ENCODE results near the gene KRTAP29-1.
"Not testable (repeated sequence)": the region's sequence is repeated elsewhere in the genome, so short reads cannot be mapped to it uniquely, and the experiment has no call there.

DNA sequence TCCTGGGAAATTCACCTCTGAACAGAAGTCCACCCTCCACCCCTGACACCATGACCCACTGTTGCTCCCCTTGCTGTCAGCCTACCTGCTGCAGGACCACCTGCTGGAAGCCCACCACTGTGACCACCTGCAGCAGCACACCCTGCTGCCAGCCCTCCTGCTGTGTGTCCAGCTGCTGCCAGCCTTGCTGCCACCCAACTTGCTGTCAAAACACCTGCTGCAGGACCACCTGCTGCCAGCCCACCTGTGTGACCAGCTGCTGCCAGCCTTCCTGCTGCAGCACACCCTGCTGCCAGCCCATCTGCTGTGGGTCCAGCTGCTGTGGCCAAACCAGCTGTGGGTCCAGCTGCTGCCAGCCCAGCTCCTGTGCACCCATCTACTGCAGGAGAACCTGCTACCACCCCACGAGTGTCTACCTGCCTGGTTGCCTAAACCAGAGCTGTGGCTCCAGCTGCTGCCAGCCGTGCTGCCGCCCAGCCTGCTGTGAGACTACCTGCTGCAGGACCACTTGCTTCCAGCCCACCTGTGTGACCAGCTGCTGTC lies 26.9 kb downstream of the KRTAP29-1 start, which contains the start of gene KRTAP9-7:
- TF ChIP-seq, protein P1, sequence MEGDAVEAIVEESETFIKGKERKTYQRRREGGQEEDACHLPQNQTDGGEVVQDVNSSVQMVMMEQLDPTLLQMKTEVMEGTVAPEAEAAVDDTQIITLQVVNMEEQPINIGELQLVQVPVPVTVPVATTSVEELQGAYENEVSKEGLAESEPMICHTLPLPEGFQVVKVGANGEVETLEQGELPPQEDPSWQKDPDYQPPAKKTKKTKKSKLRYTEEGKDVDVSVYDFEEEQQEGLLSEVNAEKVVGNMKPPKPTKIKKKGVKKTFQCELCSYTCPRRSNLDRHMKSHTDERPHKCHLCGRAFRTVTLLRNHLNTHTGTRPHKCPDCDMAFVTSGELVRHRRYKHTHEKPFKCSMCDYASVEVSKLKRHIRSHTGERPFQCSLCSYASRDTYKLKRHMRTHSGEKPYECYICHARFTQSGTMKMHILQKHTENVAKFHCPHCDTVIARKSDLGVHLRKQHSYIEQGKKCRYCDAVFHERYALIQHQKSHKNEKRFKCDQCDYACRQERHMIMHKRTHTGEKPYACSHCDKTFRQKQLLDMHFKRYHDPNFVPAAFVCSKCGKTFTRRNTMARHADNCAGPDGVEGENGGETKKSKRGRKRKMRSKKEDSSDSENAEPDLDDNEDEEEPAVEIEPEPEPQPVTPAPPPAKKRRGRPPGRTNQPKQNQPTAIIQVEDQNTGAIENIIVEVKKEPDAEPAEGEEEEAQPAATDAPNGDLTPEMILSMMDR (conservative IDR thresholded peaks at IDR 0.05) = not testable (repeated sequence)
- not testable (repeated sequence) for TF ChIP-seq ZFX (IDR thresholded peaks at IDR 0.05)
